ENCODE data around the gene BACE2.

Gene BACE2

DNA sequence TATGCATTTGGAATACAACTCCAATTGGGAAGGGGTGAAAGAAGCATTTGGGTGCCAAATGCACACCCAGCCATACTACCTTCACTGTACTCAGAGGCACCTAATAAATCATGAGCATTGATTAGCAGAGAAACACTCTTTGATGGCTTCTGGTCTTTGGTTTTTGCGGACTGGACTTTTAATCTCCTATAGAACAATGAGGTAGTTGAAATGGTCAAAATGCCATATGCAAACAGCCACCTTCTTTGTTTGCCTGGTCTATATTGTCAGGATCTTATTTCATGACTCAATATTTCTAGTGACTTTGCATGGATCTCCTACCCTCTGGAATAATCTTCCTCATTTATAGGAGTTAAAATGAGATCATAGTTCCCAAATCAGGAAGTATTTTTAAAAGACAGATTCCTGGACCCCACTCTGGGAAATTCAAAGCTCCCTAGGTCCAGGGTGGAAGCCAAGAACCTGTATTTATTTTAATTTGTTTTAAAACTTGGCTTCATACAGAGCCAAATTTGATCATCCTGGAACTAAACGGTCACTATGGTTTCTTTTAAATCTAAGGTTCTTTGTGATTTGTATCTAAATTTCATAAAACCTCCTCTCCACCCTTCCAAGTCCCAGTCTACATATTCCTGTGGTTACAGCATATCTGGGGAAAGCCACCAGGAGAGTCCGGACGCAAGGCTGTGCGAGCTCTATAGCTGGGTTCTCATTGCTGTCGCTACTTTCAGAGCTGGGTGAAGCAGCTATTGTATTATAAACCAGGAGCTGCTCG lies 157.4 kb downstream of the BACE2 start:
- no peak for DNase-seq

DNA sequence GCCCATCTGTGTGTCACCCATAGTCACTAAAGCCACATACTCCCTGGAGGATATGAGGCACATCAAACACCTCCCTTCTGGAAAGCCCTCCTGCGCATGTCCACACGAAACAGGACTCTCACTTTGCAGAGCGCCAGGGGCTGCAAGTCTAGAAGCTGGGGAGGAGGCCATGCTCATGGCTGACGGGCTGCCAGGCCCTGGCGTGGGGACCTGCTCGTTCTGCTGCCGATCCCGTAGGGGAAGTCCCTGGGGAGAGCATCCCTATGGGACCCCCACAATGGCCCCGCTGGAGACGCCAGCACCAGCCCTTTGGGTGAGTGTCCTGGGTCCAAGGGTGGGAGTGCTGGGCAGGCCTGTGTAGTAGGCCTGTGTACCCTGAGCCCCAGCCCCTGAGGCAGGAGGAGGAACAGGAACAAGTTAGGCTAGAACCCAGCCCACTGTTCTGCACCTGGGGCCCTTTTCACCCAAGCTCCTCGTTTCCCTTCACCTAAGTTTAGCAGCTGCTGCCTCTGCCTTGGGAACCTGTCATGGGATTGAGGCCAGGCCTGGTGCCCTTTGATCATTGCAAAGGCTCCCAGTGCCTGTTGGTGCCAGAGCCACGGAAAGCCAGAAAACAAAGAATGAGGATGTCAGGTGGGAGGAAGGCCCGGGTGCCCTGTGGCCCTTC lies 158.6 kb downstream of the BACE2 start:
- DNase-seq, result no peak

DNA sequence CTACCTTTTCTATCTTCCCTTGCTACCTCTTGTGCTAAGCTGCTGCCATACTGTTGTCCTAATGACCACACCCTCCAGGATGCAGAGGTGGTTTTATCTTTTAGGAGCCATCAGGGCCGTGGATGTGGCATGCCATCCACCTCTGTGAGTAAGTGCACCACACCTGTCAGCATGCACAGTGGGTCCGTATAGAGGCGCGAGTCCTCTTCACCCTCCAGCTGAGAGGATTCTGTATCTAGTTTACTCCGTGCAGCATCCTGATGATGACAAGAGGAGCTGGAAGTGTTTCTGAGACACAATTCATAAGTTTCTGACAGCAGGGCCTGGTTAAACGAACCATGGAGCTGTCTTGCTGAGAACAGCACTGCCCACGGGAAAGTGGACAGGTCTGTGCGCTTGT lies 159.8 kb downstream of the BACE2 start:
- no peak for DNase-seq

DNA sequence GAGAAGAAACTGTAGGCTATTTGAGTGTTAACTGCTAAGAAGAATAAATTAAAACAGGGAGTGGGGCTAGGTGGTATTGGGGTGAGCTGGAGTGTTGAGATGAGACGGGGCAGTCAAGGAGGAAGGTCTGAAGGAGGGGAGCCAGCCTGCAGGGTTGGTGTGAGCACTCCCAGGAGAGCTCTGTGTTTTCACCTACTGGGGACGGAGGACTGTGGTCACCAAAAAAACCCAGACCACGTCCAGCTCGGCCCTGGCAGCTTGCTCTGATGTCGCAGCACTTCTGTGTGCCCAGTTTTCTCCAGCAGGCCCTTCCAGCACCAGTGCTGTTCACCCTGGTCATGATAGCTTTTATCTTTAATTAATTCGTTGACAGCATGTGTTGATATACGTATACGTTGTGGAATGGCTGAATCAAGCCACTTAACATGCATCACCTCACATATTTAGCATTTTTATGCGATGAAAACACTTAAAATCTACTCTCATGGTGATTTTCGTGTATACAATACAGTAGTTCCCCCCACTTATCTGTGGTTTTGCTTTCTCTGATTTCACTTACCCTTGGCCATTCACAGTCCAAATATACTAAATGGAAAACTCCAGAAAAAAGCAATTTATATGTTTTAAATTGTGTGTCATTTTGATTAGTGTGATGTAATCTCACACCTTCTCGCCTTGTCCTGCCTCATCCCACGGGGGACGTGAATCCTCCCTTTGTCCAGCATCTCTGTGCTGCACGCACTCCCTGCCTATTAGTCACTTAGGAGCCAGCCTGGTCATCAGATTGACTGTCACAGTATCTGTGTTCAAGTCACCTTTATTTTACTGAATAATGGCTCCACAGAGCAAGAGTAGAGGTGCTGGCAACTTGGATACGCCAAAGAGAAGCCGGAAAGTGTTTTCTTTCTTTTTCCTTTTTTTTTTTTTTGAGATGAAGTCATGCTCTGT lies 161.0 kb downstream of the BACE2 start:
- no peak for DNase-seq

Measured in NCI-H748 treated with DMSO at 0.1 percent for 48 hours (cell line).